ENCODE data around the gene CARD18.

The CARD18 gene, protein sequence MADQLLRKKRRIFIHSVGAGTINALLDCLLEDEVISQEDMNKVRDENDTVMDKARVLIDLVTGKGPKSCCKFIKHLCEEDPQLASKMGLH

DNA sequence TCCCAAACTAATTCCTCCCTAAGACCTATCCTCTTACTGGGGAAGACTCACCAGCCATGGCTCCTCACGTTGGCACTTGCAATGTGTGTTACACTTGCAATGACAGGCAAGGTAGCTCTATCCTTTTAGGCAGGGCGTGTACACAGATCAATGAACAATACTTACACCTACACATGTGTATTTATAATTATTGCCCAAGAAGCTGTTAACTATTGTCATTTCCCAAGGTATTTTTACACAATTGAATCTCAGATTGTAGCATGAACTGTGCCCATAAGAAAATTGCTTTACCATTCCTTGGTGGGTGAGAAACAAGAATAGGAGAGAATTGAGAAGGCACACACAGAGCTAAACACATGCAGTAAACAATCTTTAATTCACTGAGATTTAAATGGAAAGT lies at the start of gene CARD18:
TSS of gene CARD18 (minus strand) at position 101 of the 400 bp plus-strand sequence. CDS start at position 58, 43 bp downstream.
- DNase-seq: no peak

DNA sequence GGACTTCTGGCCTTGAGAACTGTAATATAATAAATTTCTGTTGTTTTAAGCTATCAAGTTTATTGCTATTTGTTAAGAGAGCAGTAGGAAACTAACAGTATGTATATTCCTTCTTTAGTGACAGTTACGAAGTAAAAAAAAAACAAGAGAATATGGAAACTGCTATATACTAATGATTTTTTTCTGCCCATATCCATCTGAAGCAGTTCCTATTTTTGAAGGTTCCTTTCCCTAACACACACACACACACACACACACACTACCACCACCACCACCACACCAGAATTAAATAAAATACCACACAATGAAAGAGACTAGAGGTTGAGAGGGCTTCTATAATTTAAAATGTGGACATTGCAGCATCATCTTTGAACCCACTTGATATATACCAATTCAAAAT lies 44.4 kb upstream of the CARD18 start:
- DNase-seq: no peak

DNA sequence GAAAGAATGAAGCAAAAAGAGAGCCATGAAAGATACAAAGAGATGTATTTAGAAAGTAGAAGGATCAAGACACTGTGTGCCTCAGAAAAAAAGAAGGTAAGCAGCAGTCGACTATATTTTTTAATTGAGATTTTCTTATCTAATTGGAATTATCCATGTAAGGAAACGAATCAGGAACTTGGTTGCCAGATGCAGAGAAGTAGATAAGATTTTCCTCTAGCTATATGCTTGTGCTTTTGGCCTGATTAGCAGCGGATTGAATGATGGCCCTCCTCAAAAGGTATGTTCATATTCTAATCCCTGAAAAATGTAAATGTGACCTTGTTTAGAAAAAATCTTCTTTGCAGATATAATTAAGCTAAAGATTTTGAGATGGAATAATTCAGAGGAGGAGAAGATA lies 43.9 kb upstream of the CARD18 start:
- no peak for DNase-seq

DNA sequence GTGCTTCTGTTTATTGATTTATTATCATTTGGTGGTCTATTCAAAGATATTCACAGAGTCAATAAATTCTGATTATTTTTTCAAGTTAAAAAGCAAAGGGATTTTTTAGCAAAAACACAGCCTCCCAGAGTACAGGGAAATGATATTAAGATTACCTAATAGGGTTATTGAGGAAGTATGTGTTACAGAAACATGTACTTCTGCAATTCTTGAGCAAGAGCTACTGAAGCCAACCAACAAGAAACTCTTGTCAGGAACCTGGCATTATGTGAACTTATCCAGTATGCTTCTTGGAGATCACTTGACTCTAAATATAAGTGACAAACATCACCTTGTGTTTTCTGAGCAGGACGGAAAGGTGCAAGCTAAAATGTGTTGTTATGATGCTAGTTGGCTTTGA lies 42.0 kb upstream of the CARD18 start:
- DNase-seq: no peak

DNA sequence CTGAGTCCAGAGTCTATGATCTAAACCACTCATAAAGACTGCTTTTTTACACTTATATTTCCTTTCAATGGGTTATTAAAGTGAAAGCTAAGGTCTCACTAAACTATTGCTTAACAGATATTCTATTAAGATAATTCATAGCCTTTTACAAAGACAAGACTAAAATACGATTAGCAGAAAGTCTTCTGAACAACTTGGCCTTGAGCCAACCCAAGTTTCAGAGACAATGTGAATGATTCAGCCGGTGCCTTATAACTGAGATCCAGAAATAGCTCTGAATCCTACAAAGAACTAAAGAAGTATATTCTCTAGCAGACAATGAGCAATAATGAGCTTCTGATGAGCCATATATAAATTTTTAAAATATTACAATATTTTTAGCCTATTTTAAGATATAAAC lies 41.5 kb upstream of the CARD18 start:
- no peak for DNase-seq

DNA sequence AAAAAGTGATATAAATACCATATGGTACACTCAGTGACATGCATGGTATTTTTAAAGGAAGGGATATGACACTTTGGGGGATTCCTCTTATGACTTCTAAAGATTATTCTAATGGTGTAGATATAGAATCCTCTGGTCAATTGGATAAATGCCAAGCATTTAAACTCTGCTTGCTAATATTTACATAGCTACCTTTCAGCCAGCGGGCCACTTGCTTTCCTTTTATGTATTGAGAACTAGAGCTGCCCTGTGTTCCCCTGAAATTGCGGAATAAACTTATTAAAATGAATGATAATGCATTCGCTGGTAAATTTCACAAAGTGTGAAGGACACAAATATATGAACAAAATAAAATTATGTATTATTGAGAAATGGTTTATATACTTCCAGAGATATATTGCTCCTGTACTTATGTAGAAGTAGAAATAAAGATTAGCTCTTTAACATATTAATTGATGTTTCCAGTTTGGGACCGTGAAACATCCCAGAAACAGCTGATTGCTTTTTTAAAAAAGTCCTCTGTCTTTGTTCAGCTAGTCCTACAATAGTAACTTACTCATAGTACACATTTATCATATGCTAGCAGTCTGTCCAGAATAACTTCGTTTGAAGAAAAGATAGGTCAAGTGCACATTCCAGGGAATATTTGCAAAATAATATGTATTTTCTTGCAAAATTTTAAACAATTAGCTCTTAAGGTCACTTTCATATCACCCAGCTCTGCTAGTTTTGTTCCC lies 40.1 kb upstream of the CARD18 start:
- DNase-seq: no peak

DNA sequence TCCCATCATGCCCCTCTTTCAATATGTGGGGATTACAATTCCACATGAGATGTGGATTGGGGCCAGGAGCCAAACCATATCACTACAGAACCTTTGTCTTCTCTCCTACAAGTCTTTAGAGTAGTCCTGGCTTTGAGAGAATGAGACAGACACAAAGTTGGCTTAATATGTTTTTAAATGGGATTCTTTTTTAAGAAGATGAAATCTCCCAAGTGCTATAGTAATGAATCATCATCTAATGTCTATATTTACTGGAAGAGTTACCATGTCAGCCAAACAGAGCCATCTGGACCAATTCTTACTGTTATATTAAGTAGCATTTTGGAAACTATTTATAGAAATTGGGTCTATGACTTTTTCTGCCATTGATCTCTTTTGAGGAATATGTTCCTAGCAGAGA lies 38.1 kb upstream of the CARD18 start:
- DNase-seq: no peak

DNA sequence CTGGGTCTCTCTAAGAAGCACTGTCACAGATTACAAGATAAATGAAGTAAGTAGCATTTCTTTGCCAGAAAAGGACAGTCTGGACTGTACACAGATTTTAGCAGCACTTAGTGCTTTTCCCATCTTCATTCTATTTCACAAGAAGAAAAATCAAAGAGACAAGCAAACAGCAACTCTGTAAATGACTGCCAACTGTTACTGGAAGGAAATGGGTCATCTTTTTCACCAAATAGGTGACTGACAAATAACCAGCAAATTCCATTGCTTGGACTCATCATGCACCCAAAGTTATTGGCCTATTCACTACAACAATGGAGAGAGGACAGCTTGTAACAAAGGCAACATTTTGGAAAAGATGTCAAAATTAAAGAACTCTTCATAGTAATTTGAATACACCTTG lies 28.9 kb upstream of the CARD18 start:
- no peak for DNase-seq

DNA sequence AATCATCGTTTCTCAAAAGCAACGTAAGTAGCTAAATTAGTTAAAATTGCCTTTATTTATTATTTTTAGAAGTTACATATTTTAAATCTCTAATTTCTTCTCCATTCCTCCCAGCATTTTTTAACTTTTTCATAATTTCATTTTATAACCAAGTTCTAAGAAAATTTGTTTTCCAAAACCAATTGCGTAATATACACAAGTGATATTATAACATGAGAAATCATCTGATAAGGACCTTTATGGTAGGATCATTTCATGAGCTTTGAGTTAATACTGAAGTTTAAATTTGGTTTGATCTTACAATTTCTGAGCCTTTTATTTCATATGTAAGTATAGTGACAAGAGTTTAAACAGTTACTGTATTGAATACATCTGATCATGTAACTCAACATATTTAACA lies 27.7 kb upstream of the CARD18 start:
- DNase-seq: no peak

DNA sequence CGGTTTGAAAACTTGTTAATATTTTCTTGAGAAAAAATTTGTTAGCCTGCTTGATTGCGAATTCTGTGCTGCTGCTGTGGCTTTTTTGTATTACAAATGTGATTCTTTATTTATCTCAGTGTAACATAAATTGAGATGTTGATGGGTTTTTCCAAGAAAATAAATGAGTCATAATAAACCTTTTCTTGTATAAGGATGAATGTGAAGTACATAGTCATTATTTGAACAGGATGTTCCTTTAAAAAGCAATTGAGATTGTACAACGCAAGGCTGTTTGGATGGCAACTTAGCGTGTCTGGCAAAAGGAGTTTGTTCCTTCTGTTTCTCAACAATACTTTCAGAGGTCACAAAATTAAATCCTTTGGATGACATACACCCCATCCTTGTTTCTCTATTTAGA lies 24.6 kb upstream of the CARD18 start:
- no peak for DNase-seq

DNA sequence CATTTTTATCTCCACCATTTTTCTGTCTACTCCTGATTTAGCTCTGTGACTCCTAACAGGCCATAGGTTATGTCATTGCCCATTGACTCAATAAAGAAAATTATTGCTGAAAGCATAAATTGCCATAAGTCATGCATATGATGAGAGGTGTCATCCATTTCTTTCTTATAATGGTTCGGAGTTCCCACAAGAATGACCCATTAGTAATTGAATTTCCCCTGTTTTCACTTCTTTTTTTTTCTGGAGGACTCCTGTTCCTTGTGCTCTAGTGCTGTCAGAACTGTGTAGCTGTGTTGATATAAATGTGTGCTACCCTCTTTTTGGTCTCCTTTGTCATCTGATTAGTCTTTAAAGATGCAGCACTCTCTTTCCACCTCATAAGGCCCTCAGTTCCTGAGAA lies 22.9 kb upstream of the CARD18 start:
- DNase-seq: no peak

DNA sequence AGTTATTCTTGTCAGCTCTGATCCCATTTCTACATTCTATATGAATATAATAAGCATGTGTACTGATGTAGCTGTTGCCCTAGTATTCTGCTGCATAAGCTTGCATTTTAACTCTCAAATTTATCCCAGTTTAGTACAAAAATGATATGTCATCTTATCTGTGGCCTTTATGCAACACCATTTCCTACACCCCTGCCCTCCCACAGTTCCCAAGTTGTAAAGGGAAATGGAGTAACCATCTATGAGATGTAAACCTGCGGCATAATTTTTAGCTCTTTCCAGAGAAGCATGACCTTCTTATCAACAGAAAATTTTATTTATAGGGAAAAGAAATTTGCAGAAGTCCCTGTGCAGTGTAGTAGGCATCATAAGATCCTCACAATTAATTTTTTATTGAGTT lies 18.9 kb upstream of the CARD18 start:
- no peak for DNase-seq

DNA sequence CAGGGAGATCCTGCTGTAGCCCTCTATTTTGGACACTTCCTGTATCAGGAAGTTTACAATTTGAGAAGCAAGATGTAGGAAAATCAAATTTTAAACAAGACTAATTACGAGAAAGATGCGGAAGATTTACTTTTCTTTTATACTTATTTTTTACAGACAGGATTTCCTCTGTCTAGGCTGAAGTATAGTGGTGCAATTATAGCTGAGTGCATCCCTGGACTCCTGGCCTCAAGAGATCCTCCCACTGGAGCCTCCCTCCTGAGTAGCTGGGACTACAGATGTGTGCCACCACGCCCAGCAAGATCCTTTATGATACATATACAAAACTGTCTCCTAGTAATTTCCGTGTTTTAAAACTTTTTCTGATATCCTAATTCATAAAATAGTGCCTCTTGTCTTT lies 17.2 kb upstream of the CARD18 start:
- no peak for DNase-seq

DNA sequence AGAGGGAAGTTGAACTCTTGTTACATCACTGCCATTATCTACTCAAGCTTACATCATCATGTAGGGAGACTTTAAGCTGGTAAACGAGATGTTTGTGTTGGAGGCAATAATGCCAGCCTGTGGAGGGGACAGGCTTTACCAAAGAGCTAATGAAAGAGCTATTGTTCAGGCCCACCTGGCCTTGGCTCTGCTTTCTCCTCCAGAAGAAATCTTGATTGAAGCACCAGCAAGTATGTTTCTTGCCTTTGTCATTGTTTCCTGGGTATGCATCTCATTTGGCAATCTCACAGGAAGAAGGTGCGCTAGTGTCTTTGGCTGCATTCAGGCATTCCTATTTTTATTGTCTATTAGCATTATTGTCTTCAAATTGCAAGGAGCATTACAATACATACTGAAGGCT lies 16.7 kb upstream of the CARD18 start:
- DNase-seq: no peak

DNA sequence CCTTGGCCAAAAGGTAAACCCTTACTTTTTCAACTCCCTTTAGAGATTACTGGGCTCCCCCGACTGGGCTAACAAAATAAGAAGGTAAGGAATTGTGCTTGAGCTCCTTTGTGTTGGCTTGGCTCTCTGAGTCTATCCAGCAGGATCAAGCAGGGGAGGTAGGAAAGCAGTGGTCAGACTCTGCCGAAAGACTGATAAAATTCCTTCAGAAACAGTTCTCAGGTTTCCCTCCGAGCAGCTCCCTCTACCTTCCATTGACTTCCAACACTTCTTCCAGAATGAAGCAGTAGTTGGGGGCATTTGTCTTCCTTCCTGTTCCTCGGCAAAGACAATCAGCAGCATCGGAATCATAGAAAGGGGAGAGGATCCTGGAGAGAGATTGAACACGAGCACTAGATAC lies 16.1 kb upstream of the CARD18 start:
- DNase-seq: no peak

DNA sequence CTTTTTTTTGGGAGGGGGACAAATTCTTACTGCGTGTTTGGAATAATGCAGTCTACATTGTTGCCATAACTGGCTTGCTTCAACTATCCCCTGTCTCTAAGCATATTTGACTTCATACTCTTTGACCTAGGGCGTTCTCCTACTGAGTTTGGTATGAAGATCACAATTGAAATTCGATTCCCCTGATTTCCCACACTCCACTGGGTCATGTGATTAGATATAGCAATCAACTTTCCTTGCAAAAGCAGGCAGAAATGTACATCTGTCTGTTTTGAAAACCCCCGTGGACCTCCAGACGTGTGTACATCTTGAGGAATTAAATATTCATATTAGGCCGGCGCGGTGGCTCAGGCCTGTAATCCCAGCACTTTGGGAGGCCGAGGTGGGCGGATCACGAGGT lies 13.8 kb upstream of the CARD18 start:
- no peak for DNase-seq

DNA sequence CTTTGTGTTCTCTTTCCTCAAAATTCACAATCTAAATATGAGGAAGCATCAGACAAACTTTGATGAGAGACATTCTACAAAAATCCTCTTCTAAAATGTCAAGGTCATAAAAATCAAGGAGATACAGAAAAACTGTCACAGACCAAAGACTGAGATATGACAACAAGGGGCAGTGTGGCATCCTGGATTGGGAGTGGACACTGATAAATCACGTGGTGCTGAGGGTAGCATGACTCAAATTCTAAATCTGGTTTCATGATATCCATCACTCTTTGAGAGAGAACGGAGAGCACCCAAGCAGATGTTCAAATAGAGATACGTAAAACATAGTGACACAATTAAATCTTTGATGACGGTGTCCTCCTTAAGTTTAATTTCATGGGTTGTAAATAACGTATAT lies 13.0 kb upstream of the CARD18 start:
- DNase-seq: no peak

DNA sequence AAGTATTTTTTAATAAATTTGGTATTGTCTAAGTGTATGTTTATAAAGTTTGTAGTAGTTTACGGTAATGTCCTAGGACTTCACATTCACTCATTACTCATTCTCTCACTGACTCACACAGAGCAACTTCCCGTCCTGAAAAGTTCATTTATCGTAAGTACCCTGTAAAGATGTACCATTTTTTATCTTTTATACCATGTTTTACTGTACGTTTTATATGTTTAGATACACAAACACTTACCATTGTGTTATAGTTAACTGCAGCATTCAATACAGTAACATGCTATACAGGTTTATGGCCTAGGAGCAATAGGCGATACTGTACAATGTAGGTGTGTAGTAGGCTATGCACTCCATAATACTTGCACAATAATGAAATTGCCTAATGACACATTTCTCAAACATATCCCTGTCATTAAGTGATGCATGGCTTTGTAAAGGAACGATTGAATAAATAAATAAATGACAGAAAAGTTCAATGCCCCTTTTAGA lies 12.5 kb upstream of the CARD18 start:
- DNase-seq: no peak

DNA sequence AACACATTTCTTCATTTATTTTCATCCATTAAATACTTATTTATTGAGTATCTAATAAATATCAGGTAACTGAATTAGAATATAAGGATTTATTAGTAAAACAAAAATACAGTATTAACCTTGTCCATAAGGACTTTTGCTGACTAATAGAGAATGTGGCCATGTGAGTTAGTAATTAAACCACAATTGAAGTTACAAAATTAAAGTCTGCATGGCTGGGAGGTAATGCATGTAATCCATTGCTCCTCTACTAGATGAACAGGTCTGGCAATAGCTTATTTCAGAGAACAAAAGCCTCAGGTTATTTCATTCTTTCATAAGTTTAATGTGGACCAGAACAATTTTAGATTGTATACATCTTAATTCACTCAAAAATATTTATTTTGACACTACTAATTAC lies 9.9 kb upstream of the CARD18 start:
- no peak for DNase-seq

DNA sequence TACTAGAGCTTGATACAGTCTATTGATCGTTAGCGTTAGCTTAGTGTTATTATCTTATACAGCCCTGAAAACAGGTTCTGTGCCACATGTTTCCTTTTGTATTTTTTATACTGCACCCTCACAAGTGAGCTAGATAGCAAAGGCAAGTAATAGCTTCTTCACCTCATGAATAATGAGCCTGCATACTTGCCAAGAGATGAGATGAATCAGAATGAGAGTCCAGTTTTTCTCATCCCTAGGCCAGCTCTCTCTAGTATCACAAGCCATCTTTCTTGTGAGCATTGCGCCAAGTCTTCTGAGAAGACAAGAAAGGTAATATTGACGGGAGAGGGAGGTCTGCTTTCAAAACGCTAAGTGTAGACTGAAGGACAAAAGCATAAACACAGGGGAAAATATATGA lies 8.7 kb upstream of the CARD18 start:
- DNase-seq: no peak

DNA sequence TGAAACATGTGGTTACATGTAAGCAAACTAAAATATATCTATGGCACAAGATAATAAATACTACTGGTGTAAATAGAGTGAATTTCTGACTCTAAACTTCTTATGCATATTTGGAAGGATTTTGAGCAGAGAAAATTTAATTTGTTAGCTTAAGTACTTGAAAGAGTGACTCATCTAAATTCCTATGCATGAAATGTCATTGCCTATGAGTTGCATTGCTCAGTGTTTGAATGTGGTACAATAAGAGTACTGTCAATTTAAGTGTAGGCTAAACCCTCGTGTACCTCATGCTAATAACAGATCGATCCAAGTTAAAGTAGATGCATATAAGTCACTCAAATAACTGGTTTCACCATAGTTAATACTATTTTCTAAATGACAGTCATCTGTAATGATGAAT lies 5.3 kb upstream of the CARD18 start:
- DNase-seq: no peak

DNA sequence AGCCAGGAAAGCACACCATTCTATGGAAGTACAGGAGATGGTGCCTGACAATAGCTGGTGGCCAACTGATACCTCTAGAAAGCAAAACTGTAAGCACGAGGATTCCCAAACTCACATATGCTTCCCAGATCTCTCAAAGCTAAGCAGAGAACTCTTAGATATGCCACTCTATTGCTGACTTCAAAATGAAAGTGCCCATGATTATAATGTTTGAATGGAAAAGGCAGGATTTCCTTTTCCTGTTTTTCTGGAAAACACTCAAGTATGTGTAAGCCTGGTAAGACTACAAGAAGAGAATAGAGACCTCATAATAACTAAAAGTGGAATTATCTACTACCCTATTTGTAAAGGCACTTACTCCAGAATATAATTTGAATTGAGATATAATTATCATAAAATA lies 2.6 kb upstream of the CARD18 start:
- no peak for DNase-seq

DNA sequence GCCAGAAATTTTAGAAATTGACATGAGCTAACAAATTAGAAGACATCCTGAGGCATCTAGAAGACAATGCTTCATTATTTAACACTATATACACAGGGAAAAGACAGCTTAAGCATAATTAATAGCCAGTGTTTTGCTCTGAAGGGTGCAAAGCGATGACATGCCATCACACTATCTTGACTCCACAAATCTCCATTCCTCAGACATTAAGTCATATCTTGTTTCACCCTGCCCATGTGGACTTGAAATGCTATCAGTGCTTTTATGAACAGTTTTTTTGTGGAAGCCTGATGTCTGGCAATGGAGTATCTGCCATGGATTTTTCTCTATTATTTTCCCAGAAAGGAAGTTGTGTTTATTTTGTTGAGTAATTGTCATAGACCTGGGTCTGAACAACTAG lies 2.3 kb downstream of the CARD18 start:
- no peak for DNase-seq

DNA sequence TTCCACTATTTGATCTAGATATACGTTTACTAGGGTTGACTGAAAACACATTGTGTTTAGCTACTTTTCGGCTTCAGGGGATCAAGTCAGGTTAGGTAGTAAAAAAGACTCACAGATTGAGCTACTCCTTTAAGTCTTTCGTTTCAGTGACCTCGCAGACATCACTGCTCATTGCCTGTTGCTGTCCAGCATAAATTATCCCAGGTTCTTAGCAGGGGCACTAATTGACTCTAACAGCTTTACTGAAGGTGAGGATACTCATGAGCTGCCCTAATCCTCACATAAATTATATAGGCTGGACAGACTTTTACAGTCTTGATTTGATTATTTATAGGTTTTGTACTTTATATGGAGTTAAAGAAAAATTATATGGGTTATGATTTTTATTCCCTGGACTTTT lies 3.7 kb downstream of the CARD18 start:
- no peak for DNase-seq
